Smooth muscle cell (in vitro differentiated cells): ENCODE results near the gene HAPLN1. TPM values are rescaled to one million over a fixed set of nuclear protein-coding genes. Genes with fewer than 3 reads are reported as not detected.

Source experiments
- DNase-seq: peaks from one replicate; lab custom pipeline; 2025; ENCODE audit not compliant: unreplicated experiment; lab: John Stamatoyannopoulos, UW
- H2AFZ ChIP-seq: fragments of 200-600 bp; sonication (generic); 2 replicates; pipeline ENCODE4 v1.6.0; 2016; ENCODE audit warnings: antibody characterized with exemption, low read depth, mild to moderate bottlenecking
- H3F3A ChIP-seq: fragments of 200-600 bp; sonication (generic); 2 replicates; pipeline ENCODE4 v1.6.0; 2017; ENCODE audit warnings: antibody characterized with exemption, low read depth
- H3K27ac ChIP-seq: fragments of 200-600 bp; sonication (generic); 2 replicates; pipeline ENCODE4 v1.5.1; 2016; ENCODE audit warnings: low read depth, mild to moderate bottlenecking
- H3K27me3 ChIP-seq: fragments of 200-600 bp; sonication (generic); 2 replicates; pipeline ENCODE4 v1.6.1; 2016; ENCODE audit warnings: low read depth, mild to moderate bottlenecking
- H3K36me3 ChIP-seq: fragments of 200-600 bp; sonication (generic); 2 replicates; pipeline ENCODE4 v1.5.1; 2016; ENCODE audit warnings: low read depth
- H3K4me1 ChIP-seq: fragments of 200-600 bp; sonication (generic); 2 replicates; pipeline ENCODE4 v1.5.1; 2016; ENCODE audit warnings: low read depth
- H3K4me2 ChIP-seq: fragments of 200-600 bp; sonication (generic); 2 replicates; pipeline ENCODE4 v1.6.0; 2016; ENCODE audit warnings: mild to moderate bottlenecking
- H3K4me3 ChIP-seq: fragments of 200-600 bp; sonication (generic); 2 replicates; pipeline ENCODE4 v1.5.1; 2016; ENCODE audit warnings: mild to moderate bottlenecking
- H3K79me2 ChIP-seq: fragments of 200-600 bp; sonication (generic); 2 replicates; pipeline ENCODE4 v1.6.0; 2016; ENCODE audit warnings: low read depth, mild to moderate bottlenecking
- H3K9ac ChIP-seq: fragments of 200-600 bp; sonication (generic); 2 replicates; pipeline ENCODE4 v1.6.0; 2016; ENCODE audit warnings: low read depth
- H3K9me3 ChIP-seq: fragments of 200-600 bp; sonication (generic); replicated peaks from 2 replicates; pipeline ENCODE4 v1.5.1; 2016; ENCODE audit warnings: low read depth
- H4K20me1 ChIP-seq: fragments of 200-600 bp; sonication (generic); 2 replicates; pipeline ENCODE4 v1.6.0; 2016; ENCODE audit warnings: low read depth
- CTCF ChIP-seq: fragments of 200-600 bp; sonication (generic); IDR thresholded peaks from 2 replicates; pipeline ENCODE4 v1.5.1; 2017; ENCODE audit warnings: borderline replicate concordance, mild to moderate bottlenecking, antibody characterized with exemption; ENCODE audit not compliant: insufficient read depth, poor library complexity, severe bottlenecking
- WGBS: methylation state at CpG from one replicate; pipeline ENCODE4 v1.1.7; 2016; ENCODE audit warnings: low lambda C conversion rate; 5-methylcytosine and 5-hydroxymethylcytosine counted together
- polyA plus RNA-seq: library from polyadenylated mRNA; unstranded; fragments of >200 nt; fragmentation: Nextera tagmentation; extraction: Ambion mirVana; gene quantifications from 2 replicates; pipeline ENCODE4 v1.2.1, GENCODE V29; 2016
- total RNA-seq: library from RNA; depleted of rRNA; stranded (reverse); fragments of >200 nt; gene quantifications from 2 replicates; pipeline ENCODE4 v1.2.3, GENCODE V29; 2014

HAPLN1 gene
- total and polyA plus RNA-seq, 2 experiments from 2014 or later = 69.8 to 119 TPM

GRCh38 chr5:83654427-83654994 is 66.1 kb downstream of the HAPLN1 start:
- H3F3A ChIP-seq = no peaks in the 10 kb centered on the region
- H3K27ac ChIP-seq = no peak overlapping the region
- H3K36me3 ChIP-seq = no peaks in the 10 kb centered on the region
- H3K27me3 ChIP-seq = no peaks in the 10 kb centered on the region
- no peaks in the 10 kb centered on the region for H4K20me1 ChIP-seq
- H2AFZ ChIP-seq = no peak overlapping the region
- no peak overlapping the region for H3K9ac ChIP-seq
- no peak overlapping the region for H3K4me2 ChIP-seq
- no peak for TF ChIP-seq CTCF
- no peaks in the 10 kb centered on the region for H3K4me1 ChIP-seq
- DNase-seq = no peak
- 88% methylated on average over 1 of the region's 1 CpG for WGBS
- no peaks in the 10 kb centered on the region for H3K9me3 ChIP-seq
- no peak overlapping the region for H3K4me3 ChIP-seq
- H3K79me2 ChIP-seq = peaks cover 25% of the 10 kb centered on the region

GRCh38 chr5:83653669-83654068 is 67.0 kb downstream of the HAPLN1 start:
- H3K9ac ChIP-seq = no peak overlapping the region
- no peaks in the 10 kb centered on the region for H3K36me3 ChIP-seq
- no peak overlapping the region for H3K4me2 ChIP-seq
- H2AFZ ChIP-seq = no peak overlapping the region
- no peaks in the 10 kb centered on the region for H3F3A ChIP-seq
- H3K4me3 ChIP-seq = no peak overlapping the region
- no peaks in the 10 kb centered on the region for H3K9me3 ChIP-seq
- H3K27ac ChIP-seq = no peak overlapping the region
- WGBS = 85% methylated on average over 2 of the region's 2 CpGs
- no peaks in the 10 kb centered on the region for H4K20me1 ChIP-seq
- DNase-seq = no peak
- H3K4me1 ChIP-seq = no peaks in the 10 kb centered on the region
- no peaks in the 10 kb centered on the region for H3K27me3 ChIP-seq
- no peak for TF ChIP-seq CTCF
- H3K79me2 ChIP-seq = peaks cover 24% of the 10 kb centered on the region

- H4K20me1 ChIP-seq = no peaks in the 10 kb centered on the region
- no peak for DNase-seq
- 87% methylated on average over 1 of the region's 1 CpG for WGBS
- H3K9ac ChIP-seq = no peak overlapping the region
- peaks cover 13% of the 10 kb centered on the region for H3F3A ChIP-seq
- no peaks in the 10 kb centered on the region for H3K27me3 ChIP-seq
- H3K79me2 ChIP-seq = no peaks in the 10 kb centered on the region
- peak overlapping the region; percentile 37 for H3K27ac ChIP-seq
- peak overlapping the region; percentile 71 for H2AFZ ChIP-seq
- peaks cover 13% of the 10 kb centered on the region for H3K4me1 ChIP-seq
- H3K9me3 ChIP-seq = no peaks in the 10 kb centered on the region
- H3K36me3 ChIP-seq = no peaks in the 10 kb centered on the region
- H3K4me3 ChIP-seq = no peak overlapping the region
- H3K4me2 ChIP-seq = peak overlapping the region; percentile 39
- no peak for TF ChIP-seq CTCF
Measured at GRCh38 chr5:83645936-83646335, 74.7 kb downstream of the HAPLN1 start.

DNA sequence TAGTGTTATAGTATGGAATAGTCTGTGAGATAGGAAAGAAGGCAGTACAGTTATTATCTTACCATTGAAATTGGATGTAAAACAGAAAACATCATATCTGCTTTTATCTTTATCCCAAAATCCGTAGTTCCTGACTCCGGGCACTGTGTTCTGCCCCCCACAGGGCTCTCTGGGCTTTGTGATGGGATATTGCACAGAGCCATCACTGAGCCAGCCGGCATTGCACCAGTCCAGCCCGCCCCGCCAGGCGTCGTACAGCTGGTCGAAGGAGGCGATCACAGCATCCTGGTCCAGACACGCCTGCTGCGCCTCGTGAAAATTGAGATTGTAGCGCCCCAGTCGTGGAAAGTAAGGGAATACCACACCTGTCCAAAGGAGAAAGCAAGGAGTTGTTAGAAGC is 76.4 kb downstream of the HAPLN1 start:
- no peaks in the 10 kb centered on the region for H3K9me3 ChIP-seq
- H3F3A ChIP-seq = peaks cover 16% of the 10 kb centered on the region
- no peaks in the 10 kb centered on the region for H4K20me1 ChIP-seq
- no peaks in the 10 kb centered on the region for H3K36me3 ChIP-seq
- H3K27me3 ChIP-seq = no peaks in the 10 kb centered on the region
- DNase-seq = peak; percentile 4
- H3K4me3 ChIP-seq = no peak overlapping the region
- H3K27ac ChIP-seq = peak overlapping the region; percentile 46
- peak overlapping the region; percentile 1 for H2AFZ ChIP-seq
- peak overlapping the region; percentile 61 for H3K4me2 ChIP-seq
- WGBS = 14% methylated on average over 14 of the region's 14 CpGs
- H3K9ac ChIP-seq = no peak overlapping the region
- TF ChIP-seq CTCF = no peak
- no peaks in the 10 kb centered on the region for H3K79me2 ChIP-seq
- H3K4me1 ChIP-seq = peaks cover 25% of the 10 kb centered on the region
